ELF-1 (cell line): ENCODE data around the gene ADGRF4.
"Not testable (repeated sequence)": the region's sequence is repeated elsewhere in the genome, so short reads cannot be mapped to it uniquely, and the experiment has no call there.

Experiments
- DNase-seq: peaks from one replicate; pipeline ENCODE4 v3.0.0-alpha.2; 2016; ENCODE audit warnings: low read depth, low spot score

ADGRF4 gene

DNA sequence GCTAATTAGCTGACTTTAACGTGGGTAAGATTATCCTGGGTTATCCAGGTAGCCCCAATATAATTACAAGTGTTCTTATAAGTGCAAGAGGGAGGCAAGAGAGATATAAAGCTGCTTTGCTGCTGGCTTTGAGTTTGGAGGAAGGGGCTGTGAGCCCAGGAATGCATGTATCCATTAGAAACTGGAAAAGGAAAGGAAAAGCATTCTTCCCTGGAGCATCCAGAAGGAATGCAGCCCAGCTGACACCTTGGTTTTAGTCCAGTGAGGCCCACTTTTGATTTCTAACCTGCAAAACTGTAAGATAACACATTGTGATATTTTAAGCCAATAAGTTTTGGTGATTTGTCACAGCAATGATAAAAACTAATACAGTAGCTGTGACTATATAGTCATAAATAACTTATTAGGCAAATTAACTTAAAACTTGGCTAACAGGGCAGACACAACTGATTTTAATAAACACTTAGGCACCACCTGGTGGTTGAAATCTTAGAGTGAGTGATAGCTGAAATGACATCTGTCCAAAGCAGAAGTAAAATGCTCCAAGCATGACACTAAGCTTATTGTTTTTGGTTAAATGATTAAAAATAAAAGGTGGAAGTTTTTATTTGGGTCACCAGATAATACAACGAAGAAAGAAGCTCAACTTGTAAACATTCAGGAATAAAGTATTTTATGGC, 35.6 kb downstream of the ADGRF4 start:
- peak; percentile 30 for DNase-seq

DNA sequence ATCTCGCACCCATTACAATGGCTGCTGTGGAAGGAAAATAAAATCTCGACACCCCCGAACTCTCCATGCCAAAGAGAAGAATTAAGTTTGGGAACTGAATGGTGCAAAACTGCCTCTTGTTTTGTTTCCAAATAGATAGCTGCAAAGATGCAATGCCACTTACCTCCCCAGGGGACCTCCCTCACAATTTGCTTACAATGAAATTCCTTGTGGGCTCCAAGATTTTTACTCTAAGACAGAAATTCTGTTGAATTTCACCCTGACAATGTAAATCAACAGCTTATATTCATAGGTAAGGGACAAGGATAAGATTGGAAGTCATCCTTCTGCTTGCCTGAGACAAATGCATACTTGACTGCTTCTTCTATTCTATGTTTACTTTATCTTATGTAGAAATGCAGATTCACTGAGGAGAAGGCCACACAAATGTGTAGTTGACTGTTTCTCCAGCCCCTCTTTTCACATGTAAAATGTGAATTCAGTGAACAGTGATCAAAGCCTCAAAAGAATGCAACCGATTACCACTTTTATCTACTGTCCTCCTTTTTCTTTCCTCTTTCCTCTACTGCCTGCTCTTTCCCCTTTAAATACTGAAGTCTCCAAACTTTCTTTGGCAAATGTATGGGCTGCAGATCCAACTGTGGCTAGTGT, 36.6 kb downstream of the ADGRF4 start:
- peak; percentile 6 for DNase-seq

DNA sequence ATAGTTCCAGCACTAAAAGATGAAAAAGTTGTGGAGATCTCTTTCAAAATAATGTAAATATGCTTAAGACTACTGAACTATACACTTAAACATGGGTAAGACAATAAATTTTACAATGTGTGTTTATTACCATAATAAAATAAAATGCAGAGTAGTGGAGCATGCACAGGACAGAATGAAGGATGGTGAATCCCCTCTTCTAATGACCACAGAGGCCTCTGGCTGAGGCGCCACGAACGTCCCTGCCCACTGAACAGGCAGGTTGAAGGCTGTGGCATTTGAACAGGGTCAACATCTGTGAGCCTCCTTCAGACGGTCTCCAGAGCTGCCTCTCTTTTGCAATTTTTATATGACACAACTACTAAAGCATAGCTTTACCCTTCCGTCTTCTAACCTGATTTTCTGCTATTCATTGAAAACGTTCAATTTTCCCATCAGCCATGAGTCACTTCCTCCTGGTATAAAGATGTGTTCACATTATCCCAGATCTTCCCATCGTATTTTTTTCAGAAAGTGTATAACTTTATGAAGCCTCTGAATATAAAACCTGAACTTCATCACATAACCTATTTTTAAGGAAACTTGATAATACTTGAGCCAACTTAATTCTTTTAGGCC, 37.8 kb downstream of the ADGRF4 start:
- no peak for DNase-seq

DNA sequence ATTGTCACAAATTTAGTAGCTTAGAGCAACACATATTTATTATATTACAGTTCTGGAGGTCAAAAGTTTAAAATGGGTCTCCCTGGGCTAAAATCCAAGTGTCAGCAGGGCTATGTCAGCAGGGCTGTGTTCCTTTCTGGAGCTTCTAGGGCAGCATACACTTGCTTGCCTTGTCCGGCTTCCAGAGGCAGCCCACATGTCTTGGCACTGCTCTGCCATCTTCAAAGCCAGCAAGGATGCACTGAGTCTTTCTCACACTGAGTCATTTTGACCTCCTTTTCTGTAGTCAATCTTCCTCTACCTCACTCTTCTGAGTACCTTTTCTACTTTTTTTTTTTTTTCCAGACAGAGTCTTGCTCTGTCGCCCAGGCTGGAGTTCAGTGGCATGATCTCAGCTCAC, 39.0 kb downstream of the ADGRF4 start:
- DNase-seq = no peak

DNA sequence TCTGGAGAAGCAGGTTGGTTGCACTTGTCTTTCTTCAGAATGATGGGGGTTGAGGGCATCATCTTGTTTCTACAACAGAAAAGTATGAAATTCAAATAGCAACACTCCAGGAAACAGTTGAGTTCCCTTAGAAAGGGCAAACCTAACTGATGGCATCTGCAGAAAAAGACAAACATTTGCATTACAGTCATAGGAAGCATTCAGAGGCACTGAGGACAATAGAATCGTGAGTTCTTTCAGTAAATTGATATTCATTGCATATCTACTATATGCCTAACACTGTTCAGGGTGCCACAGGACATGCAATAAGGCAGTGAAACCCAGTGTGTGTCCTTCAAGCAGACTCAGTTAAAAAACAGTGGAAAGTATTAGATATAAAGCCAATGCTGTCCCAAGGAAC, 42.3 kb downstream of the ADGRF4 start:
- no peak for DNase-seq

DNA sequence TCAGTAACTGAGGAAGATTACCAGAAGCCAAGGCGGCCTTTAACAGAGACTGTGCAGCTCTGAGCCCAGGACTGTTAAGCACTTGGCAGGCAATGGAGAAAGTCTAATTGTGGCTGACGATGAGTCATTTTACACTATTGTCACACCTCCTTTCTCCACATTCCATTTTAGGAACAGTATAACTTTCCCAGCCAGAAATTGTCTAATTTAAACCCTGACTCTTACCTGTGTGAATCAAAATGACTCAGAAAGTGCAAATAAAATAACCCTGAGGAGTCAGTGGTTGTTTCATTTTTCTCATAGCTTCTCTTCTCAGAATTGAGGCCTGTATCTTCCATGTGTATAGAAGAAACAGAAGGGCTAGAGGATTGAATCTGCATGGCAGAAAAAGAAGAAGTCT, 43.4 kb downstream of the ADGRF4 start:
- DNase-seq = no peak

DNA sequence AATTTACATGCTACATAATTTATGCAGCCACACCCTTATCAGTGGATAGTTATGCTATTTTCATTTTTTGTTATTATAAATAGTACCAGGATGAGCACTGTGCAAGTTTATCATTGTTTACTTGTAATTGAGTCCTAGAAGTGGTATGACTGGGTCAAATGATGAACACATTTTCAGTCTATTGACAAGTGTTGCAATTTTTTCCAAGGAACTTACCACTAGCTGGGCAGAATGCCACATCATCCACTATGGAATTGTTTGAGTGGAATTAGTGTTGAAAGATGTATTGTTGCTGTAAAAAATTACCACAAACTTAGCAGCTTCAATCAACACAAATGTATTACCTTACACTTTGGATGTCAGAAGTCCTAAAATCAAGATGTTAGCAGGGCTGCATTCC, 45.4 kb downstream of the ADGRF4 start:
- DNase-seq = no peak

DNA sequence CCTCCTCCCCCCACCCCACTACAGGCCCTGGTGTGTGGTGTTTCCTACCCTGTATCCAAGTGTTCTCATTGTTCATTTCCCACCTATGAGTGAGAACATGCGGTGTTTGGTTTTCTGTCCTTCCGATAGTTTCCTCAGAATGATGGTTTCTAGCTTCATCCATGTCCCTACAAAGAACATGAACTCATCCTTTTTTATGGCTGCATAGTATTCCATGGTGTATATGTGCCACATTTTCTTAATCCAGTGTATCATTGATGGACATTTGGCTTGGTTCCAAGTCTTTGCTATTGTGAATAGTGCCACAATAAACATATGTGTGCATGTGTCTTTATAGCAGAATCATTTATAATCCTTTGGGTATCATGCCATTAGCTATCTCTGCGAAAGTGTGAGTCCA, 46.9 kb downstream of the ADGRF4 start:
- not testable (repeated sequence) for DNase-seq

DNA sequence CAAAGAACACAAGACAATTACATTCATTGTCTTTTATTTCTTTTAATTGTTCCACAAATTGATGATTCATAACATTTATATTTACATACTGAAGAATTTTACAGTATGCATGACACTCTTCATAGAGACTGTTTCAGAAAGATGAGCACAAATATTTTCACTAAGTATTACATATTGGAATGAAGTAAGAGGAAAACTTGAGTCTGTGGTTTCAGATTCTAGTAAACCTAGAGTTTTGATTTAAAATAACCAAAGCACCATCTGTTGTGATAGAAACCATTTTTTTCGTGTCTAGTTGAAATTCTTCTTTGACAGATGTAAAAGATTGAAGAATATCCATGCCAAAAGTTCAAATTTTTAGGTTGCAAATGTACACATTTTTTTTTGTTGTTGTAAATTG, 51.4 kb downstream of the ADGRF4 start:
- DNase-seq = no peak

DNA sequence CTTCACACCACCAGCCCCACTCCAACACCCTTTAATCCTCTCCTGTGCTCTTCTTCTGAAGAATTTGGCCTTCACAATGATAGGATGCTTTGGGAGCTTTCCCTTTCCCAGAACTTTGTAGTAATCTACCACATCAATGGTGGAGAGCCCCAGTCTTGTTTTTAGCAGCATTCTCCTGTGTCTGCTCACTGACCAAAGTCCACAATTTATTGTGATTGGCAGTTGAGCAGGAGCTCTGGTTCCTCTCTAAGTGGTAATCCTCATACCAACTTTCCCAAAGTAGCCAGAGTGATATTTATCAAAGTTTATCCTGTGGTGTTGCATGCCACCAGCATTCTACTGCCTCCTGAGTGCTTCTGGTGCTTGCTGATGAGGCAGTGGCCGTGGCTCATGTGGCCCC, 54.4 kb downstream of the ADGRF4 start:
- DNase-seq = no peak

DNA sequence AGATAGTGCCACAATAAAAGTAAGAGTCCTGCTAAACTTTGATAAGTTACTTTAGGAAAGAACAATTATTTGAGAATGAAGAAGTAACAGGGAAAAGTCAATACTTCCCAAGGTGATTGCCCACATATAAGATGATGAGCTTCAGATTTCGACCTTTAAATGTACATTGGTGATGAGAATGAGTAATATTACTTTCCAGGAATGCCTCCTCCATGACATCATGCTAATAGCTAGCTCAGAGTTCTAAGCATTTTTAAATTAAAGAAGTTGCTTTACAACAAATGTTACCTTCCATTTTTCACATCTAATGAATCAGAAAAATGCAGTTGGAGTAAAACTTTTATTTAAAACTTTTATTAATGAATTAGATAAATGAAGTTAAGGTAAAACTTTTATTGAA, 61.0 kb downstream of the ADGRF4 start:
- no peak for DNase-seq

DNA sequence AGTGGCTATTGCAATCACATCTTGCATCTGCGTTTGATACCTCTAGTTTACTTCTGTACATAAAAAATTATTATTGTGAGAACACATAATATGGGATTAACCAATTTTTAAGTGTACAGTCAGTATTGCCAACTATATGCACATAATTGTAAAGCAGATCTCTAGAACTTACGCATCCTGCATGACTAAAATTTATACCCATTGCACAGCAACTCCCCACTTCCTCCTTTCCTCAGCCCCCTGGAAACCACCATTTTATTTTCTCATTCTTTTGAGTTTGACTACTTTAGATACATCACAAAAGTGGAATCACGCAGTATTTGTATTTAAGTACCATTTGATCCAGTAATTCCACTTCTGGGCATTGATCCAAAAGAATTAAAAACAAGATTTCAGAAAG, 64.1 kb downstream of the ADGRF4 start:
- DNase-seq = no peak

DNA sequence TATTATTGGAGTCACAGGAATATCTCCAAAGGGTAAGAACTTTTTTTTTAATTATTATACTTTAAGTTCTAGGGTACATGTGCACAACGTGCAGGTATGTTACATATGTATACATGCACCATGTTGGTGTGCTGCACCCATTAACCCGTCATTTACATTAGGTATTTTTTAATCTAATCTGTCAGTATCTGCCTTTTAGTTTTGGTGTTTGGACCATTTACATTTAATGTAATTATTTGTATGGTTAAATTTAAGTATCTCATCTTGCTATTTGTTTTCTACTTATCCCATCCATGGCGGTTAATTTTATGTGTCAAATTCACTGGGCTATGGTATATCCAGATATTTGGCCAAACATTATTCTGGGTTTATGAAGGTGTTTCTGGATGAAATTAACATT, 68.1 kb downstream of the ADGRF4 start:
- no peak for DNase-seq

DNA sequence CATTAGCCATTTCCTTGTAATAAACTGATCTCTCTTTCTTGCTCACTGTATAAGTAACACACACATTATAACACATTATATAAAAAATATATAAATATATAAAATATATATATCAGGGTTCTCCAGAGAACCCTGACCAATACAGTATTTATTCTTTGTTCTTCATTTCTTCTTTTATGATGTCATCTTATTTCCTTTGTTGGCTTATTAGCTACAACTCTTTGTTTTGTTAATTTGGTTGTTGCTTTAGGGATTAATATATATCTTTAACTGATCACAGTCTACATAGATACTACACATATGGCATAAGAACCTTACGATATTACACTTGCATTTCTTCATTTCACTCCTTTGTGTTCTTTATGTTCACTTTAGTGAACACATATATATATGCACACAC, 68.7 kb downstream of the ADGRF4 start:
- DNase-seq = no peak

DNA sequence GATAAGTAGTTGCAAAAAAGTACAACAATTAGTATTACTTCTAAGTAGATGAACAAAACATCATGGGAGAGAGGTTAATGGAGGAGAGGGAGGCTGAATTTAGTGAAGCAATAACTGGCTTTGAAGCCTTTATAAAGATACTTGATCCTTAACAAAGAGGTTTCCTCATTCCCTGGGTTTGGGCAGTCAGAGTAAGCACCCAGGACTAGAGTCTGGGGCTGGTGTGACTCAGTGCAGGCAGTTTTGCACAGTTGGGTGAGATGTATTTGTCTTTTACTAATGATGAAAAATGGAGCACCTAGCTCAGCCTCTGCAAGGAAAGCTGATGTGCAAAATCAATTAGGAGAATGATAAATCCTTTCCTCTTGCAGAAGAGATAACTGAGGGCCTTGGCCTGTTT, 71.6 kb downstream of the ADGRF4 start:
- DNase-seq = no peak
